ENCODE results near the gene FXR2. TPM values are rescaled to one million over a fixed set of nuclear protein-coding genes. Genes with fewer than 3 reads are reported as not detected.
A peak's percentile ranks its signal among the peaks of the same experiment; 100 is the strongest.

The FXR2 gene
- polyA plus RNA-seq, 2 donors = 14.7 to 19.0 TPM

GRCh38 chr17:7582396-7583252, 32.1 kb downstream of the FXR2 start:
- H3K9me3 ChIP-seq (ENCODE audit: control insufficient read depth in 2 of 2, insufficient read depth in 1 of 2, low read depth in 1 of 2, low read length in 1 of 2) = no peaks in the 10 kb centered on the region
- peaks cover 9 to 40% of the 10 kb centered on the region in 2 donors for H3K4me1 ChIP-seq (ENCODE audit: control insufficient read depth in 2 of 2, insufficient read depth in 2 of 2, low read length in 1 of 2)
- no peaks in the 10 kb centered on the region for H3K27me3 ChIP-seq (ENCODE audit: control insufficient read depth in 1 of 2, insufficient read depth in 2 of 2, low read length in 2 of 2)
- H3K4me3 ChIP-seq (ENCODE audit: low read depth in 1 of 2, low read length in 2 of 2) = peak overlapping the region; percentile 65 to 68
- 83% methylated on average over 29 to 36 of the region's 36 CpGs for WGBS, 2 donors
- peak overlapping the region; percentile 97 to 100 for H3K27ac ChIP-seq (ENCODE audit: low read depth in 2 of 2, low read length in 1 of 2)
- H3K36me3 ChIP-seq (ENCODE audit: control insufficient read depth in 2 of 2, insufficient read depth in 2 of 2, low read length in 1 of 2) = peaks cover 5 to 15% of the 10 kb centered on the region in 2 donors

- Histone ChIP-seq H3K27ac (ENCODE audit: low read depth in 2 of 2, low read length in 1 of 2) (peak overlapping the region; percentile 96 to 99), H3K4me3 (ENCODE audit: low read depth in 1 of 2, low read length in 2 of 2) (peak overlapping the region; percentile 23 to 46), H3K27me3 (ENCODE audit: control insufficient read depth in 1 of 2, insufficient read depth in 2 of 2, low read length in 2 of 2) (no peaks in the 10 kb centered on the region), H3K9me3 (ENCODE audit: control insufficient read depth in 2 of 2, insufficient read depth in 1 of 2, low read depth in 1 of 2, low read length in 1 of 2) (no peaks in the 10 kb centered on the region), H3K36me3 (ENCODE audit: control insufficient read depth in 2 of 2, insufficient read depth in 2 of 2, low read length in 1 of 2) (peaks cover 11 to 29% of the 10 kb centered on the region in 2 donors), H3K4me1 (ENCODE audit: control insufficient read depth in 2 of 2, insufficient read depth in 2 of 2, low read length in 1 of 2) (peaks cover 6 to 41% of the 10 kb centered on the region in 2 donors)
- WGBS, 2 donors = 67 to 72% methylated on average over 23 of the region's 23 CpGs
Observed at GRCh38 chr17:7580604-7581575, 33.8 kb downstream of the FXR2 start.

- 57 to 65% methylated on average over 12 of the region's 12 CpGs for WGBS, 2 donors
- H3K4me1 ChIP-seq (ENCODE audit: control insufficient read depth in 2 of 2, insufficient read depth in 2 of 2, low read length in 1 of 2) = peaks cover 6 to 41% of the 10 kb centered on the region in 2 donors
- H3K27me3 ChIP-seq (ENCODE audit: control insufficient read depth in 1 of 2, insufficient read depth in 2 of 2, low read length in 2 of 2) = no peaks in the 10 kb centered on the region
- peak overlapping the region; percentile 23 to 46 for H3K4me3 ChIP-seq (ENCODE audit: low read depth in 1 of 2, low read length in 2 of 2)
- H3K36me3 ChIP-seq (ENCODE audit: control insufficient read depth in 2 of 2, insufficient read depth in 2 of 2, low read length in 1 of 2) = peaks cover 18 to 36% of the 10 kb centered on the region in 2 donors
- no peaks in the 10 kb centered on the region for H3K9me3 ChIP-seq (ENCODE audit: control insufficient read depth in 2 of 2, insufficient read depth in 1 of 2, low read depth in 1 of 2, low read length in 1 of 2)
- H3K27ac ChIP-seq (ENCODE audit: low read depth in 2 of 2, low read length in 1 of 2) = peak overlapping the region; percentile 96 to 99
Observed at GRCh38 chr17:7579834-7580603, 34.7 kb downstream of the FXR2 start.

GRCh38 chr17:7579001-7579833, 35.5 kb downstream of the FXR2 start, which contains the start of gene CD68:
CD68 (plus strand) TSS chr17:7579638; CDS start chr17:7579678, 40 bp downstream.
- H3K27ac ChIP-seq (ENCODE audit: low read depth in 2 of 2, low read length in 1 of 2) = peak within 1 kb of the TSS; percentile 96 to 99
- H3K4me1 ChIP-seq (ENCODE audit: control insufficient read depth in 2 of 2, insufficient read depth in 2 of 2, low read length in 1 of 2) = peaks cover 6 to 40% of the 10 kb centered on the region in 2 donors
- WGBS, 2 donors = 14 to 16% methylated on average over 7 of the region's 7 CpGs
- no peaks in the 10 kb centered on the region for H3K9me3 ChIP-seq (ENCODE audit: control insufficient read depth in 2 of 2, insufficient read depth in 1 of 2, low read depth in 1 of 2, low read length in 1 of 2)
- peak within 1 kb of the TSS; percentile 23 to 46 for H3K4me3 ChIP-seq (ENCODE audit: low read depth in 1 of 2, low read length in 2 of 2)
- H3K27me3 ChIP-seq (ENCODE audit: control insufficient read depth in 1 of 2, insufficient read depth in 2 of 2, low read length in 2 of 2) = no peaks in the 10 kb centered on the region
- peaks cover 21 to 42% of the 10 kb centered on the region in 2 donors for H3K36me3 ChIP-seq (ENCODE audit: control insufficient read depth in 2 of 2, insufficient read depth in 2 of 2, low read length in 1 of 2)

- Histone ChIP-seq H3K9me3 (ENCODE audit: control insufficient read depth in 2 of 2, insufficient read depth in 1 of 2, low read depth in 1 of 2, low read length in 1 of 2) (no peaks in the 10 kb centered on the region), H3K27ac (ENCODE audit: low read depth in 2 of 2, low read length in 1 of 2) (peak overlapping the region; percentile 2 to 50), H3K4me1 (ENCODE audit: control insufficient read depth in 2 of 2, insufficient read depth in 2 of 2, low read length in 1 of 2) (peaks cover 0 to 32% of the 10 kb centered on the region in 2 donors), H3K27me3 (ENCODE audit: control insufficient read depth in 1 of 2, insufficient read depth in 2 of 2, low read length in 2 of 2) (no peaks in the 10 kb centered on the region), H3K36me3 (ENCODE audit: control insufficient read depth in 2 of 2, insufficient read depth in 2 of 2, low read length in 1 of 2) (peaks cover 24 to 42% of the 10 kb centered on the region in 2 donors), H3K4me3 (ENCODE audit: low read depth in 1 of 2, low read length in 2 of 2) (no peak overlapping the region)
- WGBS, 2 donors = 71 to 75% methylated on average over 17 of the region's 17 CpGs
Observed at GRCh38 chr17:7577327-7578199, 37.1 kb downstream of the FXR2 start.

GRCh38 chr17:7576432-7576937, 38.2 kb downstream of the FXR2 start:
- Histone ChIP-seq H3K4me1 (ENCODE audit: control insufficient read depth in 2 of 2, insufficient read depth in 2 of 2, low read length in 1 of 2) (peaks cover 0 to 26% of the 10 kb centered on the region in 2 donors), H3K27ac (ENCODE audit: low read depth in 2 of 2, low read length in 1 of 2) (peak overlapping the region in 1 of 2 donors; percentile 61), H3K27me3 (ENCODE audit: control insufficient read depth in 1 of 2, insufficient read depth in 2 of 2, low read length in 2 of 2) (no peaks in the 10 kb centered on the region), H3K4me3 (ENCODE audit: low read depth in 1 of 2, low read length in 2 of 2) (no peak overlapping the region), H3K9me3 (ENCODE audit: control insufficient read depth in 2 of 2, insufficient read depth in 1 of 2, low read depth in 1 of 2, low read length in 1 of 2) (no peaks in the 10 kb centered on the region), H3K36me3 (ENCODE audit: control insufficient read depth in 2 of 2, insufficient read depth in 2 of 2, low read length in 1 of 2) (peaks cover 24 to 42% of the 10 kb centered on the region in 2 donors)
- WGBS, 2 donors = 78 to 81% methylated on average over 14 of the region's 14 CpGs

- no peaks in the 10 kb centered on the region for H3K27me3 ChIP-seq (ENCODE audit: control insufficient read depth in 1 of 2, insufficient read depth in 2 of 2, low read length in 2 of 2)
- 62 to 70% methylated on average over 7 of the region's 7 CpGs for WGBS, 2 donors
- peaks cover 24 to 42% of the 10 kb centered on the region in 2 donors for H3K36me3 ChIP-seq (ENCODE audit: control insufficient read depth in 2 of 2, insufficient read depth in 2 of 2, low read length in 1 of 2)
- H3K27ac ChIP-seq (ENCODE audit: low read depth in 2 of 2, low read length in 1 of 2) = peak overlapping the region; percentile 14 to 98
- H3K4me3 ChIP-seq (ENCODE audit: low read depth in 1 of 2, low read length in 2 of 2) = peak overlapping the region in 1 of 2 donors; percentile 20
- H3K9me3 ChIP-seq (ENCODE audit: control insufficient read depth in 2 of 2, insufficient read depth in 1 of 2, low read depth in 1 of 2, low read length in 1 of 2) = no peaks in the 10 kb centered on the region
- peaks cover 0 to 23% of the 10 kb centered on the region in 2 donors for H3K4me1 ChIP-seq (ENCODE audit: control insufficient read depth in 2 of 2, insufficient read depth in 2 of 2, low read length in 1 of 2)
Observed at GRCh38 chr17:7575959-7576358, 38.7 kb downstream of the FXR2 start.

All from esophagus (tissue), 2 donors.